ENCODE results near the gene UBAP1.
"Not testable (repeated sequence)": the region's sequence is repeated elsewhere in the genome, so short reads cannot be mapped to it uniquely, and the experiment has no call there.

Gene UBAP1

DNA sequence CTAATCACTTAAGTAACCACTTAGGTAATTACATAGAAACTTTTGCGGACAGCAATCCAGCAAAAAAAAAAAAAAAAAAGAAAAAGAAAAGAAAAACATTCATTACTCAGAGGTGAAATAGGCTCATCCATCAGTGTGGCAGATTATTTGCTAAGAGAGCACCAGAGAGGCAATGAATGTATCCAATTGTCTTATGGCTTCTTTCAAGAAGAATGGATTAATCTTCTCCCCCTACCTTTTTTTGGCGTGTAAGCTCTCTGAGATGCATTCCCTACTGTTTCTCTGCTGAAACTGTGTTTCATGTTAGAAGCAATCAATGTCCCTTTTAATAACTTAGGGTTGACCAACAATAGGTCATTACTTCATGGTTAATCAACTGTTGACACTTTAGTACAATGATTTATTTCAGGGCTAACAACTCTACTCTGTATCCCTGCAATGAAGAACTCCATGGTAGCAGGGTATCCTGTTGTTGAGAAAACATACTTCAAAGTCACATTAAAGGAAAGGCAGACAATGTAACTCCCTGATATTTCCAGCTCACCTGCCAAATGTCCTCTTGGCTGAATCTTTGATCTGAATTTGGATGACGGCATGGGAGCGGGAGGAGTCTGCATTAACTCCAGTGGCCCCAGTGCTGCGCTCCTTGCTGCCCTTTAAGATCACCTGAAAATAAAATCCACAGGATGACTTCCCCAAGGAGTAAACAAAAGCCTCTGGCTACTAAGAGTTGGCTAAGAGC, 92.6 kb downstream of the UBAP1 start:
- H4K20me1 ChIP-seq (ENCODE audit: insufficient read depth), result no peaks in the 10 kb centered on the region
- no peak overlapping the region for H3K4me3 ChIP-seq (IDR thresholded peaks at IDR 0.05; ENCODE audit: insufficient read depth, low read depth, low read length)
- no peak overlapping the region for H2AFZ ChIP-seq (ENCODE audit: low read depth)
- no peaks in the 10 kb centered on the region for H3K4me1 ChIP-seq (ENCODE audit: low read depth, poor library complexity, severe bottlenecking)
- no peak overlapping the region for H3K27ac ChIP-seq
- TF ChIP-seq, protein P1, sequence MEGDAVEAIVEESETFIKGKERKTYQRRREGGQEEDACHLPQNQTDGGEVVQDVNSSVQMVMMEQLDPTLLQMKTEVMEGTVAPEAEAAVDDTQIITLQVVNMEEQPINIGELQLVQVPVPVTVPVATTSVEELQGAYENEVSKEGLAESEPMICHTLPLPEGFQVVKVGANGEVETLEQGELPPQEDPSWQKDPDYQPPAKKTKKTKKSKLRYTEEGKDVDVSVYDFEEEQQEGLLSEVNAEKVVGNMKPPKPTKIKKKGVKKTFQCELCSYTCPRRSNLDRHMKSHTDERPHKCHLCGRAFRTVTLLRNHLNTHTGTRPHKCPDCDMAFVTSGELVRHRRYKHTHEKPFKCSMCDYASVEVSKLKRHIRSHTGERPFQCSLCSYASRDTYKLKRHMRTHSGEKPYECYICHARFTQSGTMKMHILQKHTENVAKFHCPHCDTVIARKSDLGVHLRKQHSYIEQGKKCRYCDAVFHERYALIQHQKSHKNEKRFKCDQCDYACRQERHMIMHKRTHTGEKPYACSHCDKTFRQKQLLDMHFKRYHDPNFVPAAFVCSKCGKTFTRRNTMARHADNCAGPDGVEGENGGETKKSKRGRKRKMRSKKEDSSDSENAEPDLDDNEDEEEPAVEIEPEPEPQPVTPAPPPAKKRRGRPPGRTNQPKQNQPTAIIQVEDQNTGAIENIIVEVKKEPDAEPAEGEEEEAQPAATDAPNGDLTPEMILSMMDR (conservative IDR thresholded peaks at IDR 0.05; ENCODE audit: low read depth, low read length), result no peak
- H3K9ac ChIP-seq, result no peak overlapping the region
- H3K27me3 ChIP-seq (ENCODE audit: insufficient read depth, low read depth), result no peaks in the 10 kb centered on the region
- no peak overlapping the region for H3K4me2 ChIP-seq
- H3K36me3 ChIP-seq (ENCODE audit: insufficient read depth), result no peaks in the 10 kb centered on the region
- H3K79me2 ChIP-seq (ENCODE audit: insufficient read depth, low read depth), result no peaks in the 10 kb centered on the region

GRCh38 chr9:34272101-34272541, 93.3 kb downstream of the UBAP1 start:
- TF ChIP-seq, protein P1 (conservative IDR thresholded peaks at IDR 0.05; ENCODE audit: low read depth, low read length), result no peak
- Histone ChIP-seq H3K36me3 (ENCODE audit: insufficient read depth) (no peaks in the 10 kb centered on the region), H3K4me2 (no peak overlapping the region), H3K79me2 (ENCODE audit: insufficient read depth, low read depth) (no peaks in the 10 kb centered on the region), H2AFZ (ENCODE audit: low read depth) (no peak overlapping the region), H3K9ac (no peak overlapping the region), H3K4me1 (ENCODE audit: low read depth, poor library complexity, severe bottlenecking) (no peaks in the 10 kb centered on the region), H3K27me3 (ENCODE audit: insufficient read depth, low read depth) (no peaks in the 10 kb centered on the region), H3K27ac (no peak overlapping the region), H4K20me1 (ENCODE audit: insufficient read depth) (no peaks in the 10 kb centered on the region), H3K4me3 (IDR thresholded peaks at IDR 0.05; ENCODE audit: insufficient read depth, low read depth, low read length) (no peak overlapping the region)

DNA sequence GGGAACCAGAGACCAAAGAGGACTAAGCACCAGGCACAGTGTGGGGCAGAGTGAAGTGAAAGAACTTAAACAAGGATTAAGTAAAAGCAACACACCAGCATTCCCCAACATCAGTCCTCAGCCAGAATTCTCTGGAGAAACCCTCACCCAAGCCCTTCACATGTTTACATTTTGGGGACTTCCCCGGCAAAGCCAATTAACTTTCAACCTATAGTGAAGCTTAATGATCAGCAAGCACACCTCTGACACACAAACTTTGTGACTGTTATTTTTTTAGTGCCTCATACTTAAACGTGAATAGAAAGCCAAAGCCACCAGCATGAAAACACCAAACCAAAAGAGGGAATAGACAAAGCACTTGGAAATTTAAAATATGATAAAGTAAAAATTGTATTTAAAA, 94.7 kb downstream of the UBAP1 start:
- H3K4me2 ChIP-seq; H3K4me1 ChIP-seq (ENCODE audit: low read depth, poor library complexity, severe bottlenecking); H3K9ac ChIP-seq; H3K4me3 ChIP-seq (IDR thresholded peaks at IDR 0.05; ENCODE audit: insufficient read depth, low read depth, low read length); H3K36me3 ChIP-seq (ENCODE audit: insufficient read depth); H2AFZ ChIP-seq (ENCODE audit: low read depth); H3K27me3 ChIP-seq (ENCODE audit: insufficient read depth, low read depth); H4K20me1 ChIP-seq (ENCODE audit: insufficient read depth); H3K27ac ChIP-seq; H3K79me2 ChIP-seq (ENCODE audit: insufficient read depth, low read depth): not testable (repeated sequence)

DNA sequence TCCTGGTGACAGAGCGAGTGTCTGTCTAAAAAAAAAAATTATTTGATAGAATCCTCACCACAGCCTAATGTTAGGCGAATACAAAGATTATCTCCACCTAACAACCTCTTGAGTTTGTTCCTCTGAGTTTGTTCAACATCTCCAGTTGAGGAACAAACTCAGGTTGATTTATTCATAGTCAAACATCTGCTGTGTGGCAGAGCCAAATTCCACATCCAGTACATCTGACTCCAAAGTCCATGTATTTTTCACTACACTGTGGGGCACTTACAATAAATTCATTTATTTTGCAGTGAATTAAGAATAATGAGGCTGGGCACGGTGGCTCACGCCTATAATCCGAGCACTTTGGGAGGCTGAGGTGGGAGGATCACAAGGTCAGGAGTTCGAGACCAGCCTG, 97.0 kb downstream of the UBAP1 start:
- no peak overlapping the region for H3K9ac ChIP-seq
- no peak overlapping the region for H3K4me2 ChIP-seq
- no peaks in the 10 kb centered on the region for H3K4me1 ChIP-seq (ENCODE audit: low read depth, poor library complexity, severe bottlenecking)
- H3K79me2 ChIP-seq (ENCODE audit: insufficient read depth, low read depth), result no peaks in the 10 kb centered on the region
- H4K20me1 ChIP-seq (ENCODE audit: insufficient read depth), result no peaks in the 10 kb centered on the region
- no peak overlapping the region for H2AFZ ChIP-seq (ENCODE audit: low read depth)
- TF ChIP-seq, protein P1 (conservative IDR thresholded peaks at IDR 0.05; ENCODE audit: low read depth, low read length), result no peak
- H3K4me3 ChIP-seq (IDR thresholded peaks at IDR 0.05; ENCODE audit: insufficient read depth, low read depth, low read length), result no peak overlapping the region
- no peaks in the 10 kb centered on the region for H3K27me3 ChIP-seq (ENCODE audit: insufficient read depth, low read depth)
- H3K27ac ChIP-seq, result no peak overlapping the region
- H3K36me3 ChIP-seq (ENCODE audit: insufficient read depth), result no peaks in the 10 kb centered on the region

- Histone ChIP-seq H3K27ac (no peak overlapping the region), H4K20me1 (ENCODE audit: insufficient read depth) (no peaks in the 10 kb centered on the region), H3K79me2 (ENCODE audit: insufficient read depth, low read depth) (no peaks in the 10 kb centered on the region), H3K27me3 (ENCODE audit: insufficient read depth, low read depth) (no peaks in the 10 kb centered on the region), H3K4me1 (ENCODE audit: low read depth, poor library complexity, severe bottlenecking) (no peaks in the 10 kb centered on the region), H2AFZ (ENCODE audit: low read depth) (no peak overlapping the region), H3K4me3 (IDR thresholded peaks at IDR 0.05; ENCODE audit: insufficient read depth, low read depth, low read length) (no peak overlapping the region), H3K4me2 (no peak overlapping the region), H3K9ac (no peak overlapping the region), H3K36me3 (ENCODE audit: insufficient read depth) (no peaks in the 10 kb centered on the region)
- TF ChIP-seq, protein P1 (conservative IDR thresholded peaks at IDR 0.05; ENCODE audit: low read depth, low read length), result no peak
Observed at GRCh38 chr9:34276772-34277171, 97.9 kb downstream of the UBAP1 start.
